HepG2 (cell line): ENCODE data around the gene PLCD4. TPM values are rescaled to one million over a fixed set of nuclear protein-coding genes. Genes with fewer than 3 reads are reported as not detected.

ENCODE experiments used
- ADNP ChIP-seq: sonication (generic); formaldehyde crosslinking; IDR thresholded peaks from 2 replicates; pipeline ENCODE4 v1.4.0; 2020; ENCODE audit warnings: missing genetic modification reagents
- ARHGAP35 ChIP-seq: sonication (generic); formaldehyde crosslinking; IDR thresholded peaks from 2 replicates; pipeline ENCODE4 v1.9.0; 2022; ENCODE audit warnings: mild to moderate bottlenecking, inconsistent platforms, moderate library complexity, missing genetic modification reagents, borderline replicate concordance
- CAMTA2 ChIP-seq: sonication (generic); formaldehyde crosslinking; IDR thresholded peaks from 2 replicates; pipeline ENCODE4 v1.4.0; 2020; ENCODE audit warnings: mild to moderate bottlenecking, missing genetic modification reagents, borderline replicate concordance
- CBFB ChIP-seq: sonication (generic); formaldehyde crosslinking; IDR thresholded peaks from 2 replicates; pipeline ENCODE4 v1.4.0; 2020; ENCODE audit warnings: missing genetic modification reagents
- CENPX ChIP-seq: sonication (generic); formaldehyde crosslinking; IDR thresholded peaks from 2 replicates; pipeline ENCODE4 v1.9.0; 2021; ENCODE audit warnings: mild to moderate bottlenecking, missing genetic modification reagents, moderate library complexity
- GATA4 ChIP-seq: sonication (generic); IDR thresholded peaks from 2 replicates; pipeline ENCODE4 v1.6.1; 2016; ENCODE audit warnings: antibody characterized with exemption, low read depth, borderline replicate concordance
- HES4 ChIP-seq: sonication (generic); formaldehyde crosslinking; IDR thresholded peaks from 2 replicates; pipeline ENCODE4 v1.9.0; 2021; ENCODE audit warnings: mild to moderate bottlenecking, missing genetic modification reagents, borderline replicate concordance
- HMG20B ChIP-seq: conservative IDR thresholded peaks from 2 replicates; pipeline ENCODE4 v1.6.1; 2016; ENCODE audit warnings: missing genetic modification reagents, missing compliant biosample characterization
- HMGA1 ChIP-seq: sonication (generic); formaldehyde crosslinking; conservative IDR thresholded peaks from 2 replicates; pipeline ENCODE4 v1.4.0; 2020; ENCODE audit warnings: missing genetic modification reagents
- RORA ChIP-seq: sonication (generic); formaldehyde crosslinking; IDR thresholded peaks from 2 replicates; pipeline ENCODE4 v1.5.0; 2020; ENCODE audit warnings: mild to moderate bottlenecking, missing genetic modification reagents, moderate library complexity
- SALL1 ChIP-seq: sonication (generic); formaldehyde crosslinking; IDR thresholded peaks from 2 replicates; pipeline ENCODE4 v1.8.0; 2022; ENCODE audit warnings: mild to moderate bottlenecking, missing genetic modification reagents
- SATB2 ChIP-seq: sonication (generic); formaldehyde crosslinking; IDR thresholded peaks from 2 replicates; pipeline ENCODE4 v1.5.0; 2020; ENCODE audit warnings: missing genetic modification reagents
- SOX5 ChIP-seq: IDR thresholded peaks from 2 replicates; pipeline ENCODE4 v1.6.1; 2016; ENCODE audit warnings: borderline replicate concordance
- SP1 ChIP-seq, 2 experiments: fragments of 450-650 bp in 1 of 2; sonication (generic) in 1 of 2; formaldehyde crosslinking in 1 of 2; IDR thresholded peaks; 2 replicates each; pipeline versions ENCODE4 v1.4.0 to v1.6.1; 2016 to 2020; ENCODE audit warnings: missing genetic modification reagents in 1 of 2
- TBX3 ChIP-seq: fragments of 450-650 bp; IDR thresholded peaks from 2 replicates; pipeline ENCODE4 v1.6.1; 2017; ENCODE audit warnings: antibody characterized with exemption, mild to moderate bottlenecking, inconsistent platforms, borderline replicate concordance
- TIGD3 ChIP-seq: sonication (generic); formaldehyde crosslinking; IDR thresholded peaks from 2 replicates; pipeline ENCODE4 v1.5.1; 2020; ENCODE audit warnings: mild to moderate bottlenecking, missing genetic modification reagents, borderline replicate concordance
- TRAFD1 ChIP-seq: sonication (generic); formaldehyde crosslinking; IDR thresholded peaks from 2 replicates; pipeline ENCODE4 v1.5.1; 2020; ENCODE audit warnings: missing genetic modification reagents, mild to moderate bottlenecking, borderline replicate concordance
- ZBTB39 ChIP-seq: sonication (generic); formaldehyde crosslinking; IDR thresholded peaks from 2 replicates; pipeline ENCODE4 v1.5.0; 2020; ENCODE audit warnings: missing genetic modification reagents
- ZFP36 ChIP-seq: fragments of 150-350 bp; IDR thresholded peaks from 2 replicates; pipeline ENCODE4 v1.6.1; 2018; ENCODE audit warnings: borderline replicate concordance, low read length, low read depth; ENCODE audit not compliant: partially characterized antibody
- ZNF143 ChIP-seq: sonication (generic); formaldehyde crosslinking; IDR thresholded peaks from 2 replicates; pipeline ENCODE4 v1.4.0; 2020; ENCODE audit warnings: missing genetic modification reagents
- ZNF431 ChIP-seq: sonication (generic); formaldehyde crosslinking; IDR thresholded peaks from 2 replicates; pipeline ENCODE4 v1.9.0; 2022; ENCODE audit warnings: missing genetic modification reagents, low read depth, mild to moderate bottlenecking, borderline replicate concordance
- ZNF776 ChIP-seq: sonication (generic); formaldehyde crosslinking; IDR thresholded peaks from 2 replicates; pipeline ENCODE4 v1.4.0; 2020; ENCODE audit warnings: mild to moderate bottlenecking, missing genetic modification reagents
- ZNF878 ChIP-seq: sonication (generic); formaldehyde crosslinking; IDR thresholded peaks from 2 replicates; pipeline ENCODE4 v1.8.1; 2023; ENCODE audit warnings: mild to moderate bottlenecking, missing genetic modification reagents, moderate library complexity
- ZSCAN20 ChIP-seq: sonication (generic); formaldehyde crosslinking; IDR thresholded peaks from 2 replicates; pipeline ENCODE4 v1.4.0; 2020; ENCODE audit warnings: missing genetic modification reagents, mild to moderate bottlenecking, borderline replicate concordance
- polyA plus RNA-seq, 8 experiments: library from polyadenylated mRNA; depleted of rRNA in 3 of 8; stranded (reverse) in 7 of 8; unstranded in 1 of 8; fragments of >200 nt; fragmentation: Illumina TruSeq in 4 of 8; extraction: Trizol in 4 of 8; gene quantifications; 2 replicates each; pipeline versions ENCODE4 v1.2.1 to v1.2.3, GENCODE V29; 2011 to 2016; ENCODE audit warnings: low read depth in 4 of 8, missing spikeins in 1 of 8, mixed read lengths in 1 of 8; ENCODE audit not compliant: insufficient read depth in 1 of 8
- total RNA-seq, 5 experiments: library from RNA; depleted of rRNA; stranded (reverse); fragments of >200 nt; fragmentation: Illumina TruSeq; extraction: Trizol; gene quantifications; 2 replicates each; pipeline ENCODE4 v1.2.3, GENCODE V29; 2016; ENCODE audit warnings: low read depth in 1 of 5

Gene PLCD4
- total and polyA plus RNA-seq, 2 of the 13 experiments (the other 11 are each of a cell fraction or from before 2014, with no cell fraction given), result 0.26 TPM; not detected in 1

- TF ChIP-seq HMGA1 (CRISPR knock-in tag) (no peak), SP1 (IDR thresholded peaks at IDR 0.05) (no peak), SP1 (CRISPR knock-in tag; IDR thresholded peaks at IDR 0.05) (peak; percentile 55; the same call in 1 of the 2 replicates), CENPX (CRISPR knock-in tag) (no peak), ZNF431 (CRISPR knock-in tag) (no peak), ZNF776 (CRISPR knock-in tag) (peak; percentile 50; the same call in 1 of the 2 replicates), RORA (CRISPR knock-in tag) (no peak), ZFP36 (no peak), CBFB (peak; percentile 64; the same call in 1 of the 2 replicates), SATB2 (CRISPR knock-in tag) (peak; percentile 46; the same call in 1 of the 2 replicates), GATA4 (0 out of 2 replicates have a peak, but pooled peaks have one; percentile 28), TBX3 (no peak), CAMTA2 (CRISPR knock-in tag) (peak; percentile 89), ZNF143 (CRISPR knock-in tag) (peak; percentile 42; the same call in 1 of the 2 replicates), HMG20B (no peak), ZSCAN20 (CRISPR knock-in tag) (no peak), ARHGAP35 (CRISPR knock-in tag) (peak; percentile 38; the same call in 1 of the 2 replicates), SOX5 (peak; percentile 18; the same call in 1 of the 2 replicates), TIGD3 (CRISPR knock-in tag) (no peak; the same call in 1 of the 2 replicates), TRAFD1 (CRISPR knock-in tag) (0 out of 2 replicates have a peak, but pooled peaks have one; percentile 73), SALL1 (peak; percentile 73), ZBTB39 (CRISPR knock-in tag) (no peak), ZNF878 (CRISPR knock-in tag) (no peak), HES4 (peak; percentile 64; the same call in 1 of the 2 replicates), ADNP (CRISPR knock-in tag) (no peak)
These were observed 64.2 kb downstream of the PLCD4 start, which contains the start of the genes RNF25 and STK36 (continued) for GRCh38 chr2:218671654-218672566.
